Natural killer cell (primary cell): ENCODE measurements around the gene NEMP1. TPM values are rescaled to one million over a fixed set of nuclear protein-coding genes. Genes with fewer than 3 reads are reported as not detected.
"Not testable (repeated sequence)": the region's sequence is repeated elsewhere in the genome, so short reads cannot be mapped to it uniquely, and the experiment has no call there.

Source experiments
- ATAC-seq, 3 donors: fragments of 150-1000 bp in 2 of 3; fragments of 200-7000 bp in 1 of 3; cut with Tn5 transposase; 1 replicate in 1 of 3; 2 replicates in 2 of 3; pipeline ENCODE4 v1.10.0; 2021; ENCODE audit warnings: mild to moderate bottlenecking in 2 of 3, moderate library complexity in 2 of 3
- DNase-seq, 2 donors: peaks; one replicate each; pipeline versions ENCODE4 v3.0.0 to v3.0.0-alpha.2; 2013 to 2021; ENCODE audit warnings: mixed read lengths in 1 of 2
- H3K27ac ChIP-seq: one replicate; pipeline ENCODE4 v1.5.1; 2013; ENCODE audit warnings: mild to moderate bottlenecking, low read length
- H3K27me3 ChIP-seq: one replicate; pipeline ENCODE4 v1.6.1; 2013; ENCODE audit warnings: low read length; ENCODE audit not compliant: control insufficient read depth, insufficient read depth
- H3K36me3 ChIP-seq: one replicate; pipeline ENCODE4 v1.6.1; 2013; ENCODE audit warnings: low read length; ENCODE audit not compliant: control insufficient read depth, insufficient read depth
- H3K4me1 ChIP-seq: one replicate; pipeline ENCODE4 v1.6.1; 2013; ENCODE audit warnings: low read length; ENCODE audit not compliant: control insufficient read depth, insufficient read depth
- H3K4me3 ChIP-seq: one replicate; pipeline ENCODE4 v1.5.1; 2013; ENCODE audit warnings: low read length
- H3K9me3 ChIP-seq: one replicate; pipeline ENCODE4 v1.6.1; 2013; ENCODE audit warnings: low read length; ENCODE audit not compliant: control insufficient read depth, insufficient read depth
- H3K27ac Mint-ChIP-seq, 2 donors: one replicate each; pipeline ENCODE4 v1.8.0; 2022; ENCODE audit warnings: mild to moderate bottlenecking in 2 of 2, mixed read lengths in 2 of 2, moderate library complexity in 1 of 2
- H3K27me3 Mint-ChIP-seq, 2 donors: one replicate each; pipeline ENCODE4 v1.8.0; 2022; ENCODE audit warnings: low read depth in 2 of 2, mixed read lengths in 2 of 2
- H3K36me3 Mint-ChIP-seq: one replicate; pipeline ENCODE4 v1.8.0; 2022; ENCODE audit warnings: mixed read lengths
- H3K4me1 Mint-ChIP-seq, 2 donors: one replicate each; pipeline ENCODE4 v1.8.0; 2022; ENCODE audit warnings: mixed read lengths in 2 of 2
- H3K4me3 Mint-ChIP-seq: one replicate; pipeline ENCODE4 v1.8.0; 2022; ENCODE audit warnings: mild to moderate bottlenecking, moderate library complexity, mixed read lengths
- H3K9me3 Mint-ChIP-seq, 2 donors: one replicate each; pipeline ENCODE4 v1.8.0; 2022; ENCODE audit warnings: mixed read lengths in 2 of 2
- CTCF ChIP-seq: fragments of 200-600 bp; IDR thresholded peaks from one replicate; pipeline ENCODE4 v1.8.0; 2022; ENCODE audit warnings: antibody characterized with exemption
- WGBS: methylation state at CpG from one replicate; pipeline ENCODE4 v1.1.7; 2013; ENCODE audit warnings: missing lambda C conversion rate; ENCODE audit not compliant: insufficient coverage; 5-methylcytosine and 5-hydroxymethylcytosine counted together
- intact Hi-C: fragments of 100-400 bp; cut with micrococcal nuclease; formaldehyde crosslinking; loops from one replicate; pipeline ENCODE4 v1.14.2; 2022
- total RNA-seq, 4 donors: library from RNA; stranded (reverse); fragments of 120-200 nt in 1 of 4; gene quantifications; one replicate each; pipeline versions ENCODE4 v1.2.3 to v1.2.4, GENCODE V29; 2013 to 2022

NEMP1 gene
- total RNA-seq, 3 donors from 2014 or later (not counting 1 experiment from before 2014, with no cell fraction given), result 11.1 to 16.7 (median 12.1) TPM

GRCh38 chr12:57126561-57126960 is 48.0 kb upstream of the NEMP1 start:
- peaks cover 23 to 29% of the 10 kb centered on the region in 2 donors for H3K27me3 Mint-ChIP-seq
- no peak for DNase-seq
- H3K4me3 ChIP-seq, result no peak overlapping the region

GRCh38 chr12:57126061-57126460 is 47.5 kb upstream of the NEMP1 start:
- Mint-ChIP-seq H3K27me3 (peaks cover 20 to 24% of the 10 kb centered on the region in 2 donors), H3K4me1 (peaks cover 11 to 20% of the 10 kb centered on the region in 2 donors), H3K27ac (no peak overlapping the region), H3K9me3 (no peaks in the 10 kb centered on the region), H3K4me3 (peak overlapping the region; percentile 45), H3K36me3 (no peaks in the 10 kb centered on the region)
- DNase-seq, result no peak
- no peak for TF ChIP-seq CTCF
- peaks cover 23% of the 10 kb centered on the region for H3K4me1 ChIP-seq
- WGBS, result 94% methylated on average over 11 of the region's 11 CpGs
- no peak overlapping the region for H3K27ac ChIP-seq
- intact Hi-C loops, result no loop called here
- no peaks in the 10 kb centered on the region for H3K9me3 ChIP-seq
- no peak overlapping the region for H3K4me3 ChIP-seq
- H3K36me3 ChIP-seq, result no peaks in the 10 kb centered on the region
- peaks cover 22% of the 10 kb centered on the region for H3K27me3 ChIP-seq
- ATAC-seq, result no peak

More at GRCh38 chr12:57126561-57126960, 48.0 kb upstream of the NEMP1 start:
- Histone ChIP-seq H3K27me3 (peaks cover 22% of the 10 kb centered on the region), H3K9me3 (no peaks in the 10 kb centered on the region), H3K4me1 (peaks cover 23% of the 10 kb centered on the region), H3K27ac (no peak overlapping the region), H3K36me3 (no peaks in the 10 kb centered on the region)
- TF ChIP-seq CTCF, result no peak
- intact Hi-C loops, result no loop called here
- no peaks in the 10 kb centered on the region for H3K9me3 Mint-ChIP-seq
- H3K4me3 Mint-ChIP-seq, result peak overlapping the region; percentile 92
- WGBS, result 67% methylated on average over 7 of the region's 7 CpGs
- H3K36me3 Mint-ChIP-seq, result no peaks in the 10 kb centered on the region
- ATAC-seq, result no peak
- no peak overlapping the region for H3K27ac Mint-ChIP-seq
- peaks cover 11 to 20% of the 10 kb centered on the region in 2 donors for H3K4me1 Mint-ChIP-seq

GRCh38 chr12:57124261-57124877 is 45.8 kb upstream of the NEMP1 start:
- peak; percentile 61 to 90 for DNase-seq
- Mint-ChIP-seq H3K4me3 (peak overlapping the region; percentile 43), H3K4me1 (peaks cover 11 to 20% of the 10 kb centered on the region in 2 donors), H3K27ac (no peak overlapping the region), H3K9me3 (no peaks in the 10 kb centered on the region), H3K27me3 (peaks cover 8 to 9% of the 10 kb centered on the region in 2 donors), H3K36me3 (no peaks in the 10 kb centered on the region)
- Histone ChIP-seq H3K27ac (no peak overlapping the region), H3K36me3 (no peaks in the 10 kb centered on the region), H3K27me3 (peaks cover 19% of the 10 kb centered on the region), H3K9me3 (no peaks in the 10 kb centered on the region), H3K4me1 (peaks cover 23% of the 10 kb centered on the region), H3K4me3 (no peak overlapping the region)
- 26% methylated on average over 10 of the region's 10 CpGs for WGBS
- intact Hi-C loops, result loop anchor here (1.0 kb wide), 2 partner anchors 59 to 119 kb away; no protein-coding TSS in a partner anchor
- peak; percentile 85 for TF ChIP-seq CTCF
- ATAC-seq, result peak; percentile 79 to 91 (median 82)

GRCh38 chr12:57123813-57124212 is 45.2 kb upstream of the NEMP1 start:
- peaks cover 13% of the 10 kb centered on the region for H3K27me3 ChIP-seq
- Mint-ChIP-seq H3K4me3 (no peak overlapping the region), H3K27me3 (peaks cover 8 to 9% of the 10 kb centered on the region in 2 donors), H3K4me1 (peaks cover 11 to 19% of the 10 kb centered on the region in 2 donors), H3K27ac (no peak overlapping the region), H3K36me3 (no peaks in the 10 kb centered on the region), H3K9me3 (no peaks in the 10 kb centered on the region)
- ATAC-seq (no peak), DNase-seq (no peak)
- H3K4me1 ChIP-seq, result peaks cover 21% of the 10 kb centered on the region
- no peaks in the 10 kb centered on the region for H3K36me3 ChIP-seq
- TF ChIP-seq CTCF, result no peak
- intact Hi-C loops, result loop anchor here (1.0 kb wide), 2 partner anchors 59 to 119 kb away; no protein-coding TSS in a partner anchor
- H3K4me3 ChIP-seq, result no peak overlapping the region
- 33% methylated on average over 2 of the region's 2 CpGs for WGBS
- no peak overlapping the region for H3K27ac ChIP-seq
- H3K9me3 ChIP-seq, result no peaks in the 10 kb centered on the region

- H3K36me3 Mint-ChIP-seq, ATAC-seq, H3K27ac ChIP-seq, H3K4me1 Mint-ChIP-seq, DNase-seq, H3K4me3 ChIP-seq, H3K4me3 Mint-ChIP-seq, H3K9me3 Mint-ChIP-seq, H3K27me3 Mint-ChIP-seq, intact Hi-C loops, H3K27ac Mint-ChIP-seq, H3K4me1 ChIP-seq, H3K36me3 ChIP-seq, H3K27me3 ChIP-seq, H3K9me3 ChIP-seq: not testable (repeated sequence)
- WGBS, result 95% methylated on average over 10 of the region's 11 CpGs
Measured at GRCh38 chr12:57120718-57121117, 42.1 kb upstream of the NEMP1 start.
